Trophoblast cell (in vitro differentiated cells and primary cell): ENCODE data around the gene MORN1.

Source experiments
- DNase-seq, 2 donors: peaks; one replicate each; pipeline ENCODE4 v3.0.0-alpha.2; 2016
- H2AFZ ChIP-seq: 2 replicates; pipeline ENCODE4 v1.6.1; 2013; ENCODE audit warnings: low read length, moderate library complexity, mild to moderate bottlenecking; ENCODE audit not compliant: insufficient read depth, poor library complexity
- H2AK5ac ChIP-seq: 2 replicates; pipeline ENCODE4 v1.6.1; 2013; ENCODE audit warnings: mild to moderate bottlenecking, low read length
- H2BK120ac ChIP-seq: 2 replicates; pipeline ENCODE4 v1.6.1; 2013; ENCODE audit warnings: low read length, mild to moderate bottlenecking, moderate library complexity; ENCODE audit not compliant: insufficient read depth, poor library complexity
- H2BK12ac ChIP-seq: 2 replicates; pipeline ENCODE4 v1.6.1; 2013; ENCODE audit warnings: mild to moderate bottlenecking, low read length, moderate library complexity
- H2BK5ac ChIP-seq: 2 replicates; pipeline ENCODE4 v1.6.1; 2013; ENCODE audit warnings: low read length, low read depth, moderate library complexity, mild to moderate bottlenecking; ENCODE audit not compliant: poor library complexity
- H3K14ac ChIP-seq: 2 replicates; pipeline ENCODE4 v1.6.1; 2013; ENCODE audit warnings: mild to moderate bottlenecking, low read length
- H3K18ac ChIP-seq: 2 replicates; pipeline ENCODE4 v1.6.1; 2013; ENCODE audit warnings: mild to moderate bottlenecking, low read length
- H3K23ac ChIP-seq: 2 replicates; pipeline ENCODE4 v1.6.1; 2013; ENCODE audit warnings: low read length
- H3K27ac ChIP-seq: 2 replicates; pipeline ENCODE4 v1.5.1; 2013; ENCODE audit warnings: low read depth, mild to moderate bottlenecking, inconsistent platforms, low read length, moderate library complexity
- H3K27me3 ChIP-seq: 2 replicates; pipeline ENCODE4 v1.6.1; 2013; ENCODE audit warnings: inconsistent platforms, mild to moderate bottlenecking, low read length, moderate library complexity; ENCODE audit not compliant: insufficient read depth
- H3K36me3 ChIP-seq, 2 experiments: 1 replicate in 1 of 2; 2 replicates in 1 of 2; pipeline ENCODE4 v1.6.1; 2013; ENCODE audit warnings: low read length in 2 of 2, mild to moderate bottlenecking in 2 of 2, moderate library complexity in 1 of 2; ENCODE audit not compliant: insufficient read depth in 2 of 2, control insufficient read depth in 1 of 2
- H3K4ac ChIP-seq: 2 replicates; pipeline ENCODE4 v1.6.1; 2013; ENCODE audit warnings: low read depth, mild to moderate bottlenecking, low read length, moderate library complexity
- H3K4me1 ChIP-seq, 2 experiments: 1 replicate in 1 of 2; 2 replicates in 1 of 2; pipeline ENCODE4 v1.6.1; 2013; ENCODE audit warnings: low read length in 2 of 2, mild to moderate bottlenecking in 2 of 2, moderate library complexity in 1 of 2; ENCODE audit not compliant: insufficient read depth in 2 of 2, control insufficient read depth in 1 of 2
- H3K4me2 ChIP-seq: 2 replicates; pipeline ENCODE4 v1.6.1; 2013; ENCODE audit warnings: inconsistent platforms, mild to moderate bottlenecking, low read length, moderate library complexity
- H3K4me3 ChIP-seq: 2 replicates; pipeline ENCODE4 v1.5.1; 2013; ENCODE audit warnings: mild to moderate bottlenecking, low read depth, low read length, inconsistent platforms
- H3K79me1 ChIP-seq: one replicate; pipeline ENCODE4 v1.6.1; 2013; ENCODE audit warnings: low read length
- H3K79me2 ChIP-seq: 2 replicates; pipeline ENCODE4 v1.6.1; 2013; ENCODE audit warnings: low read length, mild to moderate bottlenecking; ENCODE audit not compliant: control insufficient read depth, insufficient read depth, poor library complexity
- H3K9ac ChIP-seq: 2 replicates; pipeline ENCODE4 v1.6.1; 2013; ENCODE audit warnings: mild to moderate bottlenecking, low read length
- H3K9me3 ChIP-seq: 2 replicates; pipeline ENCODE4 v1.6.1; 2013; ENCODE audit warnings: low read depth, mild to moderate bottlenecking, control low read depth, inconsistent platforms, low read length; ENCODE audit not compliant: insufficient read depth
- H4K12ac ChIP-seq: 2 replicates; pipeline ENCODE4 v1.6.1; 2013; ENCODE audit warnings: low read depth, mild to moderate bottlenecking, low read length, moderate library complexity
- H4K8ac ChIP-seq: 2 replicates; pipeline ENCODE4 v1.6.1; 2013; ENCODE audit warnings: low read depth, mild to moderate bottlenecking, low read length, moderate library complexity
- H4K91ac ChIP-seq: one replicate; pipeline ENCODE4 v1.6.1; 2013; ENCODE audit warnings: low read depth, mild to moderate bottlenecking, low read length, moderate library complexity
- WGBS: extraction: QIAGEN DNeasy Blood & Tissue Kit; methylation state at CpG from one replicate; pipeline ENCODE4 v1.1.7; 2013; ENCODE audit warnings: missing lambda C conversion rate; ENCODE audit not compliant: insufficient read length, insufficient coverage; ENCODE audit errors: extremely low coverage; 5-methylcytosine and 5-hydroxymethylcytosine counted together

MORN1 gene

GRCh38 chr1:2313651-2314261 lies 77.6 kb downstream of the MORN1 start:
- Histone ChIP-seq H3K27ac (peak overlapping the region; percentile 85), H3K14ac (peak overlapping the region; percentile 96), H3K18ac (peak overlapping the region; percentile 96), H3K4me2 (peak overlapping the region; percentile 43), H4K12ac (peak overlapping the region; percentile 88), H3K4me1 (peaks cover 40 to 48% of the 10 kb centered on the region in 2 experiments), H3K79me2 (peaks cover 13% of the 10 kb centered on the region), H3K23ac (no peak overlapping the region), H3K4ac (peak overlapping the region; percentile 94), H2BK5ac (peak overlapping the region; percentile 94), H3K9ac (peak overlapping the region; percentile 50), H2AFZ (peak overlapping the region; percentile 83), H2BK120ac (peak overlapping the region; percentile 97), H3K4me3 (peak overlapping the region; percentile 41), H3K79me1 (peaks cover 44% of the 10 kb centered on the region), H2BK12ac (peak overlapping the region; percentile 74), H4K8ac (peak overlapping the region; percentile 94), H2AK5ac (peak overlapping the region; percentile 98), H4K91ac (peak overlapping the region; percentile 91), H3K27me3 (no peaks in the 10 kb centered on the region), H3K36me3 (peaks cover 11 to 13% of the 10 kb centered on the region in 2 experiments), H3K9me3 (peaks cover 3% of the 10 kb centered on the region)
- no peak for DNase-seq
- no CpG with 5 or more reads among the region's 18 CpGs for WGBS

- no peak overlapping the region for H4K12ac ChIP-seq
- H3K36me3 ChIP-seq, result peaks cover 18 to 21% of the 10 kb centered on the region in 2 experiments
- H3K27ac ChIP-seq, result no peak overlapping the region
- peak overlapping the region; percentile 94 for H2BK5ac ChIP-seq
- peak overlapping the region; percentile 91 for H4K91ac ChIP-seq
- no peak overlapping the region for H3K4me2 ChIP-seq
- H3K4me1 ChIP-seq, result peaks cover 40 to 48% of the 10 kb centered on the region in 2 experiments
- no peak overlapping the region for H2AFZ ChIP-seq
- H2BK120ac ChIP-seq, result peak overlapping the region; percentile 9
- peak overlapping the region; percentile 15 for H2AK5ac ChIP-seq
- no CpG with 5 or more reads among the region's 24 CpGs for WGBS
- H3K4ac ChIP-seq, result no peak overlapping the region
- peak overlapping the region; percentile 12 for H3K18ac ChIP-seq
- no peak overlapping the region for H4K8ac ChIP-seq
- no peaks in the 10 kb centered on the region for H3K27me3 ChIP-seq
- peaks cover 3% of the 10 kb centered on the region for H3K9me3 ChIP-seq
- no peak overlapping the region for H3K14ac ChIP-seq
- H3K79me1 ChIP-seq, result peaks cover 40% of the 10 kb centered on the region
- no peak overlapping the region for H3K4me3 ChIP-seq
- no peak overlapping the region for H3K23ac ChIP-seq
- peak; percentile 50 to 61 for DNase-seq
- no peak overlapping the region for H2BK12ac ChIP-seq
- H3K79me2 ChIP-seq, result peaks cover 13% of the 10 kb centered on the region
- no peak overlapping the region for H3K9ac ChIP-seq
Measured at GRCh38 chr1:2312515-2313301, 78.6 kb downstream of the MORN1 start.

GRCh38 chr1:2312160-2312514 lies 79.2 kb downstream of the MORN1 start:
- Histone ChIP-seq H3K18ac (peak overlapping the region; percentile 10), H3K27ac (no peak overlapping the region), H3K79me2 (peaks cover 13% of the 10 kb centered on the region), H3K27me3 (no peaks in the 10 kb centered on the region), H3K4me3 (no peak overlapping the region), H2AFZ (no peak overlapping the region), H3K23ac (no peak overlapping the region), H3K36me3 (peaks cover 24 to 25% of the 10 kb centered on the region in 2 experiments), H2AK5ac (no peak overlapping the region), H3K4ac (no peak overlapping the region), H3K14ac (no peak overlapping the region), H2BK120ac (no peak overlapping the region), H3K79me1 (peaks cover 34% of the 10 kb centered on the region), H3K9ac (no peak overlapping the region), H4K91ac (peak overlapping the region; percentile 12), H3K4me2 (no peak overlapping the region), H4K12ac (no peak overlapping the region), H3K4me1 (peaks cover 37 to 43% of the 10 kb centered on the region in 2 experiments), H2BK5ac (no peak overlapping the region), H2BK12ac (no peak overlapping the region), H3K9me3 (no peaks in the 10 kb centered on the region), H4K8ac (no peak overlapping the region)
- WGBS, result no CpG with 5 or more reads among the region's 10 CpGs
- peak in 1 of 2 donors; percentile 10 for DNase-seq

GRCh38 chr1:2311184-2312032 lies 79.9 kb downstream of the MORN1 start:
- Histone ChIP-seq H2AFZ (no peak overlapping the region), H3K4me2 (no peak overlapping the region), H2AK5ac (peak overlapping the region; percentile 12), H3K79me2 (peaks cover 13% of the 10 kb centered on the region), H2BK120ac (peak overlapping the region; percentile 28), H3K23ac (no peak overlapping the region), H3K27ac (peak overlapping the region; percentile 9), H3K9ac (no peak overlapping the region), H3K4me1 (peaks cover 31 to 37% of the 10 kb centered on the region in 2 experiments), H4K91ac (peak overlapping the region; percentile 42), H3K4me3 (no peak overlapping the region), H3K27me3 (no peaks in the 10 kb centered on the region), H4K12ac (no peak overlapping the region), H3K4ac (peak overlapping the region; percentile 23), H2BK12ac (peak overlapping the region; percentile 23), H3K36me3 (peaks cover 31 to 32% of the 10 kb centered on the region in 2 experiments), H3K9me3 (no peaks in the 10 kb centered on the region), H3K18ac (peak overlapping the region; percentile 54), H2BK5ac (peak overlapping the region; percentile 9), H3K79me1 (peaks cover 29% of the 10 kb centered on the region), H4K8ac (peak overlapping the region; percentile 16), H3K14ac (no peak overlapping the region)
- DNase-seq, result peak; percentile 42 to 57
- WGBS, result no CpG with 5 or more reads among the region's 21 CpGs
